Activated T-cell treated with anti-CD3 and anti-CD28 coated beads, Interleukin-2, amount 50 U/mL, for 72 hours (primary cell): Measurements from ENCODE around the gene DNAJC3. TPM values are rescaled to one million over a fixed set of nuclear protein-coding genes. Genes with fewer than 3 reads are reported as not detected.
"Not testable (repeated sequence)": the region's sequence is repeated elsewhere in the genome, so short reads cannot be mapped to it uniquely, and the experiment has no call there.

Source experiments
- ATAC-seq, 2 donors: fragments of 150-1000 bp; cut with Tn5 transposase; replicated peaks in 1 of 2; 2 replicates each; pipeline ENCODE4 v1.10.0; 2021; ENCODE audit warnings: moderate library complexity in 2 of 2, mild to moderate bottlenecking in 1 of 2
- DNase-seq, 2 donors: peaks; one replicate each; pipeline ENCODE4 v3.0.0; 2021 to 2022; ENCODE audit warnings: mixed read lengths in 1 of 2
- H3K27ac Mint-ChIP-seq: one replicate; pipeline ENCODE4 v1.8.0; 2022; ENCODE audit warnings: mild to moderate bottlenecking, moderate library complexity, mixed read lengths
- H3K27me3 Mint-ChIP-seq: one replicate; pipeline ENCODE4 v1.8.0; 2022; ENCODE audit warnings: low read depth, mixed read lengths
- H3K36me3 Mint-ChIP-seq, 2 donors: one replicate each; pipeline ENCODE4 v1.8.0; 2022; ENCODE audit warnings: mixed read lengths in 2 of 2, mild to moderate bottlenecking in 1 of 2; ENCODE audit not compliant: insufficient read depth in 2 of 2
- H3K4me1 Mint-ChIP-seq: one replicate; pipeline ENCODE4 v1.8.0; 2022; ENCODE audit warnings: low read depth, mixed read lengths
- H3K4me3 Mint-ChIP-seq, 2 donors: one replicate each; pipeline ENCODE4 v1.8.0; 2022; ENCODE audit warnings: mild to moderate bottlenecking in 2 of 2, mixed read lengths in 2 of 2, moderate library complexity in 2 of 2
- H3K9me3 Mint-ChIP-seq, 2 donors: one replicate each; pipeline ENCODE4 v1.8.0; 2022; ENCODE audit warnings: mixed read lengths in 2 of 2
- total RNA-seq, 2 donors: library from RNA; stranded (reverse); gene quantifications; one replicate each; pipeline ENCODE4 v1.2.3, GENCODE V29; 2022

Gene DNAJC3
- total RNA-seq, 2 donors from 2014 or later, result 22.3 to 24.9 TPM

- Mint-ChIP-seq H3K27me3 (peaks cover 26% of the 10 kb centered on the region), H3K27ac (no peak overlapping the region), H3K4me3 (no peak overlapping the region), H3K4me1 (peaks cover 9% of the 10 kb centered on the region), H3K9me3 (no peaks in the 10 kb centered on the region), H3K36me3 (no peaks in the 10 kb centered on the region)
- no peak for DNase-seq
- ATAC-seq, result no peak
Observed at GRCh38 chr13:95647321-95647720, 29.6 kb upstream of the DNAJC3 start.

- Mint-ChIP-seq H3K27me3 (peaks cover 11% of the 10 kb centered on the region), H3K36me3 (no peaks in the 10 kb centered on the region), H3K27ac (no peak overlapping the region), H3K4me1 (no peaks in the 10 kb centered on the region), H3K9me3 (no peaks in the 10 kb centered on the region), H3K4me3 (no peak overlapping the region)
- ATAC-seq (no peak), DNase-seq (no peak)
Observed at GRCh38 chr13:95650696-95651095, 26.2 kb upstream of the DNAJC3 start.

- H3K27ac Mint-ChIP-seq, result no peak overlapping the region
- no peak for DNase-seq
Observed at GRCh38 chr13:95652244-95652764, 24.6 kb upstream of the DNAJC3 start.

DNA sequence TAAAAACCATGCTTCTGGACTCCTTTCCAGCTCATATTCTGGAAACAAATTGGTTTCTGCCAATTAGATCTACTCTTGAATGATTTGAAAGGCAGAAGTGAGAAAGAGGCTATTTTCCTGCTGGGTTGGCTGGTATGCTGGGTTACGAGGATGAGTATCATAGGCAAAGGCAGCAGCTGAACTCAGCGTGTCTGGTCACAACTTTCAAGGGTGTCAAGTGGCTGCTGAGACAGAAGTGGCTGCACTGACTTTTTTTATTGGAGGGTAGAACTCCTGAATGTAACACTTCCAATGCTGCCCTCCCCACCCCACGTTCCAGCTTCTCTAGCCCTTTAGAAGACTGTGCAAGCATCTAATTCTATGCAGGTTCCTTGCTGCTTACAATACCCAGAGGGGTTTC lies 24.1 kb upstream of the DNAJC3 start:
- Mint-ChIP-seq H3K4me1 (no peaks in the 10 kb centered on the region), H3K27me3 (peaks cover 16% of the 10 kb centered on the region), H3K27ac (no peak overlapping the region), H3K36me3 (no peaks in the 10 kb centered on the region), H3K4me3 (no peak overlapping the region), H3K9me3 (no peaks in the 10 kb centered on the region)
- DNase-seq (no peak), ATAC-seq (no peak)

More at GRCh38 chr13:95652244-95652764, 24.6 kb upstream of the DNAJC3 start:
- Mint-ChIP-seq H3K4me3 (no peak overlapping the region), H3K4me1 (no peaks in the 10 kb centered on the region), H3K27me3 (peaks cover 16% of the 10 kb centered on the region), H3K36me3 (no peaks in the 10 kb centered on the region), H3K9me3 (no peaks in the 10 kb centered on the region)
- ATAC-seq, result no peak

DNA sequence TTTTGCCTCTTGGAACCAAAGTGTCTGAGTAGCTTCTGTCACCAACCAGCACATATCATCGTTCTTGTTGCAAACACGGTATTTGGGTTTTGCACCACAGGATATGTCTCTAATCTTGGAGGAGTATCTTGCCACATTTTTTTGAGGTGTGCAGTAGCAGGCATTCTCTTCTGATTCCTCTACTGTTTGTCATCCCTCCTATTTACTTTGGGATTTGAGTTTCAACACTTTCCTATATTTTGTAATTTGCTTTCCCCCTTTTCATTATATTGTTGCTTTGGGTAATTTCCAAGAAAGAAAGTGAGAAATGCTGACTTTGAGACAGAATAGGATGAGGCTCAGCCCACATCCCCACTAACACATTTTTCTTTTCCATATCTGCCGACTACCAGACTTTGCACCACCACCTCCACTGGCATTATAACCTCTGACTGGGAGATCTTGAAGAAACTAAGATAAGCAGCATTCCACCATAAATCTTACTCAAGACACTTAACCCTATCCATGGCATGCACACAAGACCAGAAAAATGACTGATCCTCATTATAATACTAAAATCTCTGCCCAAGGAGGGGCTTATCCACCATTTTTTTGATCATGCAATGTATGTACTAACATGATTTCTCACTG lies 20.4 kb upstream of the DNAJC3 start:
- DNase-seq, result no peak
- no peak overlapping the region for H3K27ac Mint-ChIP-seq

GRCh38 chr13:95659500-95659899 lies 17.4 kb upstream of the DNAJC3 start:
- Mint-ChIP-seq H3K4me3 (no peak overlapping the region), H3K4me1 (no peaks in the 10 kb centered on the region), H3K9me3 (peaks cover 0 to 7% of the 10 kb centered on the region in 2 donors), H3K27me3 (peaks cover 20% of the 10 kb centered on the region), H3K27ac (no peak overlapping the region), H3K36me3 (peaks cover 2 to 7% of the 10 kb centered on the region in 2 donors)
- ATAC-seq (no peak), DNase-seq (no peak)

More for the DNA sequence above, 20.4 kb upstream of the DNAJC3 start:
- ATAC-seq, result no peak
- Mint-ChIP-seq H3K27me3 (peaks cover 16% of the 10 kb centered on the region), H3K9me3 (peaks cover 0 to 2% of the 10 kb centered on the region in 2 donors), H3K4me1 (no peaks in the 10 kb centered on the region), H3K4me3 (no peak overlapping the region), H3K36me3 (peaks cover 2% of the 10 kb centered on the region in 2 donors)

DNA sequence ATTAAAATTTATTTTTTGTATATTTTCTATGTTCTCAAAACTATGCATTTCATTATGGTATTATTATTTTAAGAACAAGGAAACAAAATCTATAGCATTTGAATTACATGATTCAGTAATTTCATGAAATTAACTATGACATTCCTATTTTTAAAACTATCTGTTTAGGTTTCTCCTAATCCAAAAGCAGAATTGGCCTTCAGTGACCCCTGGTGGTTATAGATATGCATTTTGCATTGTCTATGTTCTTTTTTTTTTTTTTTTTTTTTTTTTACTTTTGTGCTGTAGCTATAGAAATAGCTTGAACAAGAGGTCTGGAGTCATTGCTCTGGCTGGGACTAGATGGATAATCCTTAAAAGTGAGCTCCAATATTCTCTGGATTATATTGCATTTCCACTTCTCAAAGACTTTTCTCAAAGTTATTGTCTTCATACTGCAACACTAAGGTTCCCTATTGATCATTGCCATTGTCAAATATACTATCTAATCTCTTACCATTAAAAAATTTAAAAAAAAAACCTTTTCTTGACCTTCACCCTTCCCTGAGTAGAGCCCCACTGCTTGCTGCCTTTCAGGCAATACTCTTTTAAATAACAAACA lies 15.9 kb upstream of the DNAJC3 start:
- no peaks in the 10 kb centered on the region for H3K4me1 Mint-ChIP-seq
- peaks cover 3 to 10% of the 10 kb centered on the region in 2 donors for H3K9me3 Mint-ChIP-seq
- no peak overlapping the region for H3K27ac Mint-ChIP-seq
- no peak overlapping the region for H3K4me3 Mint-ChIP-seq
- H3K36me3 Mint-ChIP-seq, result peaks cover 2 to 7% of the 10 kb centered on the region in 2 donors
- peaks cover 20% of the 10 kb centered on the region for H3K27me3 Mint-ChIP-seq
- ATAC-seq, result no peak
- peak in 1 of 2 donors; percentile 9 for DNase-seq

DNA sequence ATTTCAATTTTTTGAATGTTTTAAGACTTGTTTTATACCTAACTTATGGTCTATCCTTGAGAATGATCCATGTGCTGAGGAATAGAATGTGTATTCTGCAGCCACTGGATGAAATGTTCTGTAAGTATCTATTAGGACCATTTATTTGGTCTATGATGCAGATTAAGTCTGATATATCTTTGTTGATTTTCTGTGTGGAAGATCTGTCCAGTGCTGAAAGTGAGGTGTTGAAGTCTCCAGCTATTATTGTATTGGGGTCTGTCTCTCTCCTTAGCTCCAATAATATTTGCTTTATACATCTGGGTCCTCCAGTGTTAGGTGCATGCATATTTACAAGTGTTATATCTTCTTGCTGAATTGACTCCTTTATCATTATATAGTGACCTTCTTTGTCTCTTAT lies 9.7 kb upstream of the DNAJC3 start:
- H3K27ac Mint-ChIP-seq, result not testable (repeated sequence)

GRCh38 chr13:95671597-95671996 lies 5.3 kb upstream of the DNAJC3 start:
- Mint-ChIP-seq H3K27me3 (peaks cover 6% of the 10 kb centered on the region), H3K4me1 (peaks cover 20% of the 10 kb centered on the region), H3K27ac (no peak overlapping the region), H3K36me3 (peaks cover 18 to 26% of the 10 kb centered on the region in 2 donors), H3K9me3 (peaks cover 8 to 17% of the 10 kb centered on the region in 2 donors), H3K4me3 (no peak overlapping the region)
- DNase-seq (no peak), ATAC-seq (no peak)

More for the DNA sequence above, 9.7 kb upstream of the DNAJC3 start:
- ATAC-seq, DNase-seq, H3K4me3 Mint-ChIP-seq, H3K4me1 Mint-ChIP-seq: not testable (repeated sequence)
- peaks cover 17% of the 10 kb centered on the region for H3K27me3 Mint-ChIP-seq
- H3K36me3 Mint-ChIP-seq, result peaks cover 15 to 19% of the 10 kb centered on the region in 2 donors
- peaks cover 11 to 27% of the 10 kb centered on the region in 2 donors for H3K9me3 Mint-ChIP-seq

DNA sequence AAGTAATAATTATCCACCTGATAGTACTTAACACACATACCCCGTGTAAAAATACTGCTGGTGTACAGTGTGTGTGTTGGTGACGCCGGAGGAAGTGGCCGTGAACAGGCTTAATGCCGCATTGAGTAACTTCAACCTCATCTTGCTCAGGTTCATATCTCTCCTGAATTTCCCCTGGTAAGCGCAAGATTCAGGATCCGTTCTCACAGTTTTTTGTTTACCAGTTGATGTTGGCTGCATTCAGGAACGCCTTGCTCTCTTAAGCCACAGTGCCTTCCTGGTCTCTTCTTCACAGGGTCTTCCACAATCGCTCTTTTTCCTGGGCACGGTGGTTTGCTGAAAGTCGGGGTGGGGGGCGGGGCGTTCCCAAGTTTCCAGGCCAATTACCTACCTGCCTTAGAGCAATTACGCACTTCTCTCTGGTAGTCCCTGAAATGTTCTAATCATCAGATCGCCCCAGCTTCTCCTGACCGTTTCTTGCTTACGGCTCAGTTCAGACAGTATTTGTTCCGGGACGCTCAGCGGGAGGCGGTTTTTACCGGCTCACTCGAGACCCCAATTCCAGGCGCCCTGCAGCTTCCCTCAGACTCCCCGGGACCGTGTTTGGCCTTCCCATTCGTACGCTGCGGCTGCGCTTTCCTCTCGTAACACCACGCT lies 706 bp upstream of the DNAJC3 start:
- ATAC-seq, result peak; percentile 0 to 1
- DNase-seq, result peak; percentile 33 to 38
- peak overlapping the region; percentile 95 to 98 for H3K4me3 Mint-ChIP-seq
- peaks cover 47% of the 10 kb centered on the region for H3K4me1 Mint-ChIP-seq
- H3K36me3 Mint-ChIP-seq, result peaks cover 9 to 12% of the 10 kb centered on the region in 2 donors
- H3K9me3 Mint-ChIP-seq, result no peaks in the 10 kb centered on the region
- peak overlapping the region; percentile 98 for H3K27ac Mint-ChIP-seq
- H3K27me3 Mint-ChIP-seq, result no peaks in the 10 kb centered on the region

DNA sequence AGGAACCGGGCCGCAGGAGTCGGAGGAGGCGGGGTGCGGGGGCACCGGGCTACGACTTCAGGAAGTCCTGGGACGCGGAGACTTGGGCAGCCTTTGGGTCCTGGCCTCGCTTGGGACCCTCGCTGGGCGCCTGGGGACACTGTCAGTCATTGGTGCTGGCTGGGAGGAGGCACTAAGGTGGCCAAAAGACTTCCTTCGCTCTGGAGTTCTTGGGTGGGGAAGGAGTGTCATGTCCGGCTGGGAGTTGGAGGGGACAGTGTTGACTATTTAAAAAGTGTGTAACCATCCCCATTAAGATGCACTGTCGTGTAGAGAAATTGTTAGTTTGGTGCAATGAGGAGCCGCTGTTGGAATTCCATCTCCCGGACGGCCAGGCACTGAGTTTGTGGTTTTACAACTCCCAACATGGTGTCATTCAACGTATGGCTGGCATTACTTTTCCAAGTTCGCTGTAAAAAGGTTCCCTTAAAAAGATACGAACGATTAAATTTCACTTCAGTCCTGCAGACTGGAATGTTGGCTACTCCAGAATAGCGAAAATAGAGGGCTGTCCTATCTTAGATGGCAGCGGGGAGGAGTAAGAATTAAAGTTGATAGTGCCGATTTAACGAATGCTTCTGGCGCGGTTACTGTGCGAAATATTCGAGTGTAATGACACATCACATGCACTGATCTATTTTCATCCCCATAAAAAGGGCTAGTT lies 776 bp downstream of the DNAJC3 start:
- ATAC-seq (no peak), DNase-seq (peak in 1 of 2 donors; percentile 5)
- Mint-ChIP-seq H3K4me3 (peak overlapping the region; percentile 95 to 98), H3K4me1 (peaks cover 62% of the 10 kb centered on the region), H3K9me3 (no peaks in the 10 kb centered on the region), H3K27ac (peak overlapping the region; percentile 90), H3K27me3 (no peaks in the 10 kb centered on the region), H3K36me3 (peaks cover 10 to 14% of the 10 kb centered on the region in 2 donors)

GRCh38 chr13:95678967-95679366 lies 2.0 kb downstream of the DNAJC3 start:
- H3K27ac Mint-ChIP-seq, result peak overlapping the region; percentile 58
- H3K9me3 Mint-ChIP-seq, result no peaks in the 10 kb centered on the region
- H3K36me3 Mint-ChIP-seq, result peaks cover 13 to 14% of the 10 kb centered on the region in 2 donors
- ATAC-seq, result no peak
- peaks cover 65% of the 10 kb centered on the region for H3K4me1 Mint-ChIP-seq
- H3K4me3 Mint-ChIP-seq, result peak overlapping the region; percentile 95 to 98
- no peak for DNase-seq
- H3K27me3 Mint-ChIP-seq, result no peaks in the 10 kb centered on the region
